SK-N-SH (cell line): ENCODE results near the gene SLC16A12. TPM values are rescaled to one million over a fixed set of nuclear protein-coding genes. Genes with fewer than 3 reads are reported as not detected.

Experiments
- CTCF ChIA-PET: fragments of 300-600, 350-600 bp; formaldehyde crosslinking; extraction: SDS; loops from one replicate; lab custom pipeline; 2021; lab: Yijun Ruan, JAX
- POLR2A ChIA-PET: fragments of 350-600 bp; sonication (Branson Sonifier 250); formaldehyde crosslinking; extraction: SDS; loops from one replicate; lab custom pipeline; 2020; ENCODE audit warnings: antibody characterized with exemption, inconsistent platforms; lab: Yijun Ruan, JAX
- DNase-seq: peaks from one replicate; pipeline ENCODE4 v3.0.0; 2012
- H2AFZ ChIP-seq: fragments of 200-600 bp; sonication (generic); 2 replicates; pipeline ENCODE4 v1.8.1; 2016; ENCODE audit warnings: antibody characterized with exemption, mild to moderate bottlenecking, low read depth
- H3F3A ChIP-seq: fragments of 200-600 bp; sonication (generic); replicated peaks from 2 replicates; pipeline ENCODE3; 2016; ENCODE audit warnings: antibody characterized with exemption, mild to moderate bottlenecking; ENCODE audit not compliant: insufficient read depth
- H3K27ac ChIP-seq, 2 experiments: fragments of 200-500 bp in 1 of 2; fragments of 200-600 bp in 1 of 2; sonication (Bioruptor generic) in 1 of 2; sonication (generic), shearing (Covaris generic) in 1 of 2; 2 replicates each; pipeline versions ENCODE4 v1.5.1 to v1.6.1; 2014 to 2016; ENCODE audit warnings: low read depth in 2 of 2, inconsistent platforms in 1 of 2, low read length in 1 of 2, mild to moderate bottlenecking in 1 of 2, mixed read lengths in 1 of 2
- H3K27me3 ChIP-seq: fragments of 200-600 bp; sonication (generic), shearing (Covaris generic); 2 replicates; pipeline ENCODE4 v1.6.1; 2016; ENCODE audit warnings: mixed run types; ENCODE audit not compliant: insufficient read depth
- H3K36me3 ChIP-seq, 2 experiments: fragments of 200-500 bp in 1 of 2; fragments of 200-600 bp in 1 of 2; sonication (Bioruptor generic) in 1 of 2; sonication (generic) in 1 of 2; replicated peaks in 1 of 2; 2 replicates each; pipeline versions ENCODE3 to v1.5.1; 2014 to 2016; ENCODE audit warnings: low read length in 1 of 2, mild to moderate bottlenecking in 1 of 2; ENCODE audit not compliant: insufficient read depth in 2 of 2, control insufficient read depth in 1 of 2
- H3K4me1 ChIP-seq, 2 experiments: fragments of 200-500 bp in 1 of 2; fragments of 200-600 bp in 1 of 2; sonication (Bioruptor generic) in 1 of 2; sonication (generic), shearing (Covaris generic) in 1 of 2; 2 replicates each; pipeline versions ENCODE4 v1.5.1 to v1.6.1; 2014 to 2016; ENCODE audit warnings: low read depth in 1 of 2, low read length in 1 of 2, mixed run types in 1 of 2; ENCODE audit not compliant: insufficient read depth in 2 of 2, control insufficient read depth in 1 of 2
- H3K4me2 ChIP-seq: fragments of 200-600 bp; sonication (generic), shearing (Covaris generic); 2 replicates; pipeline ENCODE4 v1.6.1; 2017; ENCODE audit warnings: mixed run types
- H3K4me3 ChIP-seq, 2 experiments: fragments of 200-500 bp in 1 of 2; fragments of 200-600 bp in 1 of 2; sonication (Bioruptor generic) in 1 of 2; sonication (generic), shearing (Covaris generic) in 1 of 2; 2 replicates each; pipeline versions ENCODE4 v1.5.1 to v1.8.1; 2014 to 2016; ENCODE audit warnings: low read depth in 2 of 2, inconsistent platforms in 1 of 2, low read length in 1 of 2, mild to moderate bottlenecking in 1 of 2, mixed read lengths in 1 of 2, moderate library complexity in 1 of 2
- H3K79me2 ChIP-seq: fragments of 200-600 bp; sonication (generic); 2 replicates; pipeline ENCODE4 v1.8.1; 2017; ENCODE audit warnings: mild to moderate bottlenecking; ENCODE audit not compliant: insufficient read depth
- H3K9ac ChIP-seq: fragments of 200-600 bp; sonication (generic); 2 replicates; pipeline ENCODE4 v1.6.1; 2017; ENCODE audit warnings: mixed run types
- H3K9me2 ChIP-seq: fragments of 200-600 bp; sonication (generic); 2 replicates; pipeline ENCODE4 v1.6.1; 2017; ENCODE audit warnings: mixed run types
- H3K9me3 ChIP-seq: fragments of 200-600 bp; sonication (generic); 2 replicates; pipeline ENCODE4 v1.6.1; 2017; ENCODE audit warnings: mixed run types, mild to moderate bottlenecking, moderate library complexity
- H4K20me1 ChIP-seq: fragments of 200-600 bp; sonication (generic); 2 replicates; pipeline ENCODE4 v1.6.1; 2017; ENCODE audit warnings: mild to moderate bottlenecking, mixed run types; ENCODE audit not compliant: insufficient read depth
- CHD2 ChIP-seq: fragments of 150-350 bp; IDR thresholded peaks from 2 replicates; pipeline ENCODE4 v1.6.1; 2018; ENCODE audit warnings: low read length; ENCODE audit not compliant: partially characterized antibody
- ELF1 ChIP-seq: IDR thresholded peaks from 2 replicates; pipeline ENCODE4 v1.4.0; 2012
- EP300 ChIP-seq, 2 experiments: IDR thresholded peaks; 2 replicates each; pipeline versions ENCODE4 v1.4.0 to v1.6.1; 2012; ENCODE audit warnings: borderline replicate concordance in 1 of 2, low read depth in 1 of 2, low read length in 1 of 2
- EZH2phosphoT487 ChIP-seq: fragments of 200-600 bp; sonication (generic); IDR thresholded peaks from 2 replicates; pipeline ENCODE4 v1.6.1; 2017; ENCODE audit warnings: low read depth, mixed run types, mild to moderate bottlenecking, antibody characterized with exemption, moderate library complexity, borderline replicate concordance
- FOSL2 ChIP-seq: IDR thresholded peaks from 2 replicates; pipeline ENCODE4 v1.4.0; 2012; ENCODE audit warnings: low read depth, mild to moderate bottlenecking, moderate library complexity, borderline replicate concordance
- IRF3 ChIP-seq: fragments of 150-350 bp; IDR thresholded peaks from 2 replicates; pipeline ENCODE4 v1.6.1; 2016; ENCODE audit warnings: mild to moderate bottlenecking, low read depth, low read length
- JUND ChIP-seq: IDR thresholded peaks from 2 replicates; pipeline ENCODE4 v1.4.0; 2012
- MAX ChIP-seq: IDR thresholded peaks from 2 replicates; pipeline ENCODE4 v1.4.0; 2012; ENCODE audit warnings: low read depth
- POLR2AphosphoS5 ChIP-seq: IDR thresholded peaks from 2 replicates; pipeline ENCODE4 v1.6.1; 2012; ENCODE audit warnings: low read depth, low read length
- RAD21 ChIP-seq: IDR thresholded peaks from 2 replicates; pipeline ENCODE4 v1.6.1; 2012; ENCODE audit warnings: mild to moderate bottlenecking, low read length
- SIN3A ChIP-seq: IDR thresholded peaks from 2 replicates; pipeline ENCODE4 v1.6.1; 2012; ENCODE audit warnings: low read depth, mild to moderate bottlenecking, low read length, moderate library complexity, borderline replicate concordance
- SMC3 ChIP-seq: IDR thresholded peaks from 2 replicates; pipeline ENCODE4 v1.6.1; 2012; ENCODE audit warnings: low read depth, low read length, improper control_type of control experiment
- TEAD4 ChIP-seq: IDR thresholded peaks from 2 replicates; pipeline ENCODE4 v1.4.0; 2012; ENCODE audit warnings: mild to moderate bottlenecking, borderline replicate concordance; ENCODE audit not compliant: insufficient read depth
- WGBS: methylation state at CpG from one replicate; pipeline ENCODE4 v1.1.6; 2017; ENCODE audit warnings: low lambda C conversion rate; 5-methylcytosine and 5-hydroxymethylcytosine counted together
- polyA plus RNA-seq, 3 experiments: library from polyadenylated mRNA; depleted of rRNA; stranded (reverse); fragments of >200 nt; gene quantifications; 2 replicates each; pipeline ENCODE4 v1.2.3, GENCODE V29; 2012
- TF ChIP-seq, protein P1 (sequence below): fragments of 150-350 bp; IDR thresholded peaks from 2 replicates; pipeline ENCODE4 v1.6.1; 2017; ENCODE audit warnings: antibody characterized with exemption, low read length, low read depth, borderline replicate concordance
- TF ChIP-seq, protein P2 (sequence below): fragments of 200-600 bp; sonication (generic); IDR thresholded peaks from 2 replicates; pipeline ENCODE4 v1.6.1; 2017; ENCODE audit warnings: antibody characterized with exemption, mild to moderate bottlenecking, moderate library complexity
- TF ChIP-seq, protein P3 (sequence below): IDR thresholded peaks from 2 replicates; pipeline ENCODE4 v1.4.0; 2012; ENCODE audit warnings: low read depth, borderline replicate concordance

SLC16A12 gene
- polyA plus RNA-seq, 1 of the 3 experiments (the other 2 are of a cell fraction) = 0.13 TPM

GRCh38 chr10:89454561-89455347, 80.6 kb downstream of the SLC16A12 start:
- H3K4me2 ChIP-seq = no peak overlapping the region
- peaks cover 12% of the 10 kb centered on the region for H3F3A ChIP-seq
- no peak overlapping the region for H2AFZ ChIP-seq
- H3K4me3 ChIP-seq = no peak overlapping the region
- H3K79me2 ChIP-seq = no peaks in the 10 kb centered on the region
- whole genome bisulfite sequencing = 94% methylated on average over 1 of the region's 1 CpG
- H3K4me1 ChIP-seq = peaks cover 0 to 17% of the 10 kb centered on the region in 2 experiments; a peak in 1 of 4 replicates
- no peaks in the 10 kb centered on the region for H3K36me3 ChIP-seq
- DNase-seq = no peak
- H4K20me1 ChIP-seq = no peaks in the 10 kb centered on the region
- H3K9me3 ChIP-seq = no peaks in the 10 kb centered on the region
- ChIA-PET CTCF (interaction anchor here (1.2 kb wide), 1 partner anchor 11 kb away, joined by 3 read pairs; no protein-coding TSS in a partner anchor), POLR2A (no interaction called here)
- H3K27me3 ChIP-seq = no peaks in the 10 kb centered on the region
- TF ChIP-seq SMC3 (no peak), RAD21 (no peak), POLR2AphosphoS5 (no peak), CHD2 (no peak), JUND (no peak), FOSL2 (no peak)
- TF ChIP-seq, protein P1, sequence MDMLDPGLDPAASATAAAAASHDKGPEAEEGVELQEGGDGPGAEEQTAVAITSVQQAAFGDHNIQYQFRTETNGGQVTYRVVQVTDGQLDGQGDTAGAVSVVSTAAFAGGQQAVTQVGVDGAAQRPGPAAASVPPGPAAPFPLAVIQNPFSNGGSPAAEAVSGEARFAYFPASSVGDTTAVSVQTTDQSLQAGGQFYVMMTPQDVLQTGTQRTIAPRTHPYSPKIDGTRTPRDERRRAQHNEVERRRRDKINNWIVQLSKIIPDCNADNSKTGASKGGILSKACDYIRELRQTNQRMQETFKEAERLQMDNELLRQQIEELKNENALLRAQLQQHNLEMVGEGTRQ = no peak
- TF ChIP-seq, protein P2, sequence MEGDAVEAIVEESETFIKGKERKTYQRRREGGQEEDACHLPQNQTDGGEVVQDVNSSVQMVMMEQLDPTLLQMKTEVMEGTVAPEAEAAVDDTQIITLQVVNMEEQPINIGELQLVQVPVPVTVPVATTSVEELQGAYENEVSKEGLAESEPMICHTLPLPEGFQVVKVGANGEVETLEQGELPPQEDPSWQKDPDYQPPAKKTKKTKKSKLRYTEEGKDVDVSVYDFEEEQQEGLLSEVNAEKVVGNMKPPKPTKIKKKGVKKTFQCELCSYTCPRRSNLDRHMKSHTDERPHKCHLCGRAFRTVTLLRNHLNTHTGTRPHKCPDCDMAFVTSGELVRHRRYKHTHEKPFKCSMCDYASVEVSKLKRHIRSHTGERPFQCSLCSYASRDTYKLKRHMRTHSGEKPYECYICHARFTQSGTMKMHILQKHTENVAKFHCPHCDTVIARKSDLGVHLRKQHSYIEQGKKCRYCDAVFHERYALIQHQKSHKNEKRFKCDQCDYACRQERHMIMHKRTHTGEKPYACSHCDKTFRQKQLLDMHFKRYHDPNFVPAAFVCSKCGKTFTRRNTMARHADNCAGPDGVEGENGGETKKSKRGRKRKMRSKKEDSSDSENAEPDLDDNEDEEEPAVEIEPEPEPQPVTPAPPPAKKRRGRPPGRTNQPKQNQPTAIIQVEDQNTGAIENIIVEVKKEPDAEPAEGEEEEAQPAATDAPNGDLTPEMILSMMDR = no peak
- H3K9me2 ChIP-seq = no peaks in the 10 kb centered on the region
- no peak overlapping the region for H3K9ac ChIP-seq
- no peak overlapping the region for H3K27ac ChIP-seq

DNA sequence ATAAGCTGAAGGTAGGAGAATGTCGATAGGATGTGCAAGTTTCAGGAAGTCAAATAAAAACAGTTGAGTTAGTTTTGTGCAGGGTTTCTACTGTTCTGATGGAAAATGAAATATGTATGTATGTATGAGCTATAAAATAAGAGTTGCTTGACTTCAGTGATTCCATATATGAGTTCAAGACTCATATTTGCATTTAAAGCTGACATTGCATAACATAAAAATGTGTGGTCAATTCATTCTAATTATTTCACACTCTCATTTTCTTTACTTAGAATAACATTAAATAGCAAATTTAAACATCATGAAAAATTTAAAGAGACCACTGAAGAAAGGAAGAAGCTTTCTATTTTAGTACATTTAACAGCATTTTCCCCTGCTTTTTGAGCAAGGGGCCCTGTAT, 83.2 kb downstream of the SLC16A12 start:
- 89% methylated on average over 1 of the region's 1 CpG for WGBS
- Histone ChIP-seq H3K4me2 (no peak overlapping the region), H3K4me1 (no peaks in the 10 kb centered on the region), H3K9me3 (no peaks in the 10 kb centered on the region), H3K36me3 (no peaks in the 10 kb centered on the region), H3K79me2 (no peaks in the 10 kb centered on the region), H3K4me3 (no peak overlapping the region), H3K27me3 (no peaks in the 10 kb centered on the region), H4K20me1 (no peaks in the 10 kb centered on the region), H3K9me2 (no peaks in the 10 kb centered on the region), H2AFZ (no peak overlapping the region), H3K27ac (no peak overlapping the region), H3F3A (peaks cover 3% of the 10 kb centered on the region), H3K9ac (no peak overlapping the region)
- POLR2A ChIA-PET = no interaction called here
- CTCF ChIA-PET = interaction anchor here (0.6 to 2.4 kb wide), 6 partner anchors 14 to 1299 kb away, joined by 3 to 6 read pairs (median 3); no protein-coding TSS in a partner anchor
- TF ChIP-seq SIN3A (no peak), EP300 (IDR thresholded peaks at IDR 0.05; ENCODE audit: borderline replicate concordance in 1 of 2, low read depth in 1 of 2, low read length in 1 of 2) (no peak), ELF1 (no peak), TEAD4 (no peak), IRF3 (no peak), SMC3 (no peak), MAX (no peak), EZH2phosphoT487 (no peak)
- TF ChIP-seq, protein P1 = no peak
- TF ChIP-seq, protein P3, sequence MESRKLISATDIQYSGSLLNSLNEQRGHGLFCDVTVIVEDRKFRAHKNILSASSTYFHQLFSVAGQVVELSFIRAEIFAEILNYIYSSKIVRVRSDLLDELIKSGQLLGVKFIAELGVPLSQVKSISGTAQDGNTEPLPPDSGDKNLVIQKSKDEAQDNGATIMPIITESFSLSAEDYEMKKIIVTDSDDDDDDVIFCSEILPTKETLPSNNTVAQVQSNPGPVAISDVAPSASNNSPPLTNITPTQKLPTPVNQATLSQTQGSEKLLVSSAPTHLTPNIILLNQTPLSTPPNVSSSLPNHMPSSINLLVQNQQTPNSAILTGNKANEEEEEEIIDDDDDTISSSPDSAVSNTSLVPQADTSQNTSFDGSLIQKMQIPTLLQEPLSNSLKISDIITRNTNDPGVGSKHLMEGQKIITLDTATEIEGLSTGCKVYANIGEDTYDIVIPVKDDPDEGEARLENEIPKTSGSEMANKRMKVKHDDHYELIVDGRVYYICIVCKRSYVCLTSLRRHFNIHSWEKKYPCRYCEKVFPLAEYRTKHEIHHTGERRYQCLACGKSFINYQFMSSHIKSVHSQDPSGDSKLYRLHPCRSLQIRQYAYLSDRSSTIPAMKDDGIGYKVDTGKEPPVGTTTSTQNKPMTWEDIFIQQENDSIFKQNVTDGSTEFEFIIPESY = no peak
- no peak for DNase-seq
